Activated CD4-positive, alpha-beta T cell treated with anti-CD3 and anti-CD28 coated beads, Interleukin-2, amount 50 U/mL, for 48 hours (primary cell): ENCODE data around the gene TMC8.
"Not testable (repeated sequence)": the region's sequence is repeated elsewhere in the genome, so short reads cannot be mapped to it uniquely, and the experiment has no call there.

Experiments used
- DNase-seq, 2 experiments: peaks; one replicate each; pipeline ENCODE4 v3.0.0-alpha.2; 2020

Gene TMC8

GRCh38 chr17:78111016-78111726 lies 19.4 kb upstream of the TMC8 start:
- DNase-seq, result no peak

GRCh38 chr17:78111727-78112517 lies 18.6 kb upstream of the TMC8 start:
- no peak for DNase-seq

GRCh38 chr17:78112518-78113471 lies 17.8 kb upstream of the TMC8 start:
- DNase-seq, result peak; percentile 88 to 89

- peak; percentile 35 to 61 for DNase-seq
Observed at GRCh38 chr17:78113804-78114785, 16.5 kb upstream of the TMC8 start.

- DNase-seq, result no peak
Observed at GRCh38 chr17:78114831-78115723, 15.5 kb upstream of the TMC8 start.

GRCh38 chr17:78115803-78116202 lies 14.8 kb upstream of the TMC8 start:
- DNase-seq, result not testable (repeated sequence)

GRCh38 chr17:78116411-78116810 lies 14.2 kb upstream of the TMC8 start:
- DNase-seq, result no peak

GRCh38 chr17:78117027-78117981 lies 13.3 kb upstream of the TMC8 start:
- DNase-seq, result peak in 1 of 2 experiments; percentile 36

- no peak for DNase-seq
Observed at GRCh38 chr17:78118801-78119241, 11.8 kb upstream of the TMC8 start.

GRCh38 chr17:78120537-78120936 lies 10.0 kb upstream of the TMC8 start:
- DNase-seq, result no peak

GRCh38 chr17:78120971-78121800 lies 9.4 kb upstream of the TMC8 start:
- peak in 1 of 2 experiments; percentile 63 for DNase-seq

- no peak for DNase-seq
Observed at GRCh38 chr17:78121801-78122215, 8.8 kb upstream of the TMC8 start.

GRCh38 chr17:78122216-78122930 lies 8.2 kb upstream of the TMC8 start:
- no peak for DNase-seq

GRCh38 chr17:78122931-78123249 lies 7.7 kb upstream of the TMC8 start:
- no peak for DNase-seq

- no peak for DNase-seq
Observed at GRCh38 chr17:78123258-78123929, 7.2 kb upstream of the TMC8 start.

- DNase-seq, result no peak
Observed at GRCh38 chr17:78124081-78124835, 6.3 kb upstream of the TMC8 start.

- no peak for DNase-seq
Observed at GRCh38 chr17:78124836-78125137, 5.8 kb upstream of the TMC8 start.
